WTC11 (cell line): ENCODE data around the gene CHAT. TPM values are rescaled to one million over a fixed set of nuclear protein-coding genes. Genes with fewer than 3 reads are reported as not detected.

Experiments used
- EMX1 ChIP-seq: fragments of 250-450 bp; sonication (Bioruptor Pico); IDR thresholded peaks from 2 replicates; pipeline ENCODE4 v1.8.0; 2021; ENCODE audit warnings: mild to moderate bottlenecking
- FOXJ3 ChIP-seq: sonication (generic); formaldehyde crosslinking; IDR thresholded peaks from 2 replicates; pipeline ENCODE4 v1.9.0; 2021; ENCODE audit warnings: missing genetic modification reagents, mild to moderate bottlenecking, borderline replicate concordance
- JUN ChIP-seq: sonication (generic); formaldehyde crosslinking; IDR thresholded peaks from 2 replicates; pipeline ENCODE4 v1.8.0; 2023; ENCODE audit warnings: mild to moderate bottlenecking, missing genetic modification reagents
- MYBL2 ChIP-seq: sonication (generic); formaldehyde crosslinking; IDR thresholded peaks from 2 replicates; pipeline ENCODE4 v1.8.1; 2023; ENCODE audit warnings: mild to moderate bottlenecking, moderate library complexity, missing genetic modification reagents
- NFATC4 ChIP-seq: fragments of 250-450 bp; sonication (Bioruptor Pico); IDR thresholded peaks from 2 replicates; pipeline ENCODE4 v1.9.0; 2021; ENCODE audit warnings: mild to moderate bottlenecking
- NR3C1 ChIP-seq: sonication (generic); formaldehyde crosslinking; conservative IDR thresholded peaks from 2 replicates; pipeline ENCODE4 v1.8.1; 2023; ENCODE audit warnings: low read depth, mild to moderate bottlenecking, missing genetic modification reagents
- RELA ChIP-seq: sonication (generic); formaldehyde crosslinking; IDR thresholded peaks from 2 replicates; pipeline ENCODE4 v1.8.1; 2022; ENCODE audit warnings: missing genetic modification reagents, mild to moderate bottlenecking, borderline replicate concordance
- TEAD1 ChIP-seq: sonication (generic); formaldehyde crosslinking; IDR thresholded peaks from 2 replicates; pipeline ENCODE4 v1.8.0; 2022; ENCODE audit warnings: mild to moderate bottlenecking, missing genetic modification reagents
- ZNF232 ChIP-seq: sonication (generic); formaldehyde crosslinking; IDR thresholded peaks from 2 replicates; pipeline ENCODE4 v1.8.0; 2022; ENCODE audit warnings: mild to moderate bottlenecking, missing genetic modification reagents
- ZNF423 ChIP-seq: fragments of 250-450 bp; sonication (Bioruptor Pico); IDR thresholded peaks from 2 replicates; pipeline ENCODE4 v2.1.2; 2022; ENCODE audit warnings: mild to moderate bottlenecking, moderate library complexity
- total RNA-seq: library from RNA; stranded (reverse); gene quantifications from 3 replicates; pipeline ENCODE4 v1.2.3, GENCODE V29; 2021
- TF ChIP-seq, protein P1 (sequence below): sonication (generic); formaldehyde crosslinking; IDR thresholded peaks from 2 replicates; pipeline ENCODE4 v1.8.0; 2023; ENCODE audit warnings: missing genetic modification reagents, mild to moderate bottlenecking, borderline replicate concordance
- TF ChIP-seq, protein P2 (sequence below): sonication (generic); formaldehyde crosslinking; IDR thresholded peaks from 2 replicates; pipeline ENCODE4 v1.8.0; 2022; ENCODE audit warnings: mild to moderate bottlenecking, missing genetic modification reagents
- TF ChIP-seq, protein P3 (sequence below): sonication (generic); formaldehyde crosslinking; IDR thresholded peaks from 2 replicates; pipeline ENCODE4 v1.8.1; 2023; ENCODE audit warnings: mild to moderate bottlenecking, missing genetic modification reagents, borderline replicate concordance
- TF ChIP-seq, protein P4 (sequence below): sonication (generic); formaldehyde crosslinking; IDR thresholded peaks from 2 replicates; pipeline ENCODE4 v1.8.0; 2022; ENCODE audit warnings: mild to moderate bottlenecking, missing genetic modification reagents
- TF ChIP-seq, protein P5 (sequence below): sonication (generic); formaldehyde crosslinking; IDR thresholded peaks from 2 replicates; pipeline ENCODE4 v1.8.0; 2022; ENCODE audit warnings: mild to moderate bottlenecking, missing genetic modification reagents
- TF ChIP-seq, protein P6 (sequence below): sonication (generic); formaldehyde crosslinking; IDR thresholded peaks from 2 replicates; pipeline ENCODE4 v1.8.1; 2022; ENCODE audit warnings: mild to moderate bottlenecking, moderate library complexity, missing genetic modification reagents
- TF ChIP-seq, protein P7 (sequence below): sonication (generic); formaldehyde crosslinking; IDR thresholded peaks from 2 replicates; pipeline ENCODE4 v1.8.0; 2022; ENCODE audit warnings: mild to moderate bottlenecking, missing genetic modification reagents
- TF ChIP-seq, protein P8 (sequence below): sonication (generic); formaldehyde crosslinking; IDR thresholded peaks from 2 replicates; pipeline ENCODE4 v1.8.1; 2023; ENCODE audit warnings: mild to moderate bottlenecking, missing genetic modification reagents, moderate library complexity
- TF ChIP-seq, protein P9 (sequence below): sonication (generic); formaldehyde crosslinking; IDR thresholded peaks from 2 replicates; pipeline ENCODE4 v1.8.0; 2023; ENCODE audit warnings: missing genetic modification reagents

Gene CHAT
- total RNA-seq, 1 experiment from 2014 or later: not detected

DNA sequence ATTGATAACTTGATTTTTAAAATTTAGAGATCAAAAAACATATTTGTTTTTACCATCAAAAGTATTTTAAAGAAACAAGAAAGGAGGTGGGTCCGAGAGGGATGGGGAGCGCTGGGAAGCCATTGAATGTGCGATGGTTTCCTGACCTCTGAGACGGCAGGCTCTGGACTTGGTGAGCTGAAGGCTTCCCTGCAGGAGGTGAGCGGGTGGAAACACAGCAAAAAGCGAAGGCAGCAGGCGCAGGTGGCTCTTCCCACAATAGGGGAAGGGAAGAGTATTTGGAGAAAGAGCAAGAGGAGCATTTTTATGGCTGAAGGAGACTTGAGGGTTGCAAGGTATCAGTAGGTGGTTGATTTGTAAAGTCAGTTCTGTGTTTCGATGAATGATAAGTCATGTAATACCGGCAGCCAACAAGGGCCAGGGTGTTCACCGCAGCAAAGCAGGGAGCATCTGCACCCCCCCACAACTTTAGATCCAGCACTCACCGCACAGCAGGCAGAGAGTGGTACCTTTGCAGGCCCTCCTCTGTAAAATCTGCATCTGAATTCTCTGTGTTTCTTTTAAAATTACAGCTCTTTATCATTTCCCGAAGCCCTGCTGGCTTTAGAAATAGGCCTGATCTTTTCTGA is 76.2 kb downstream of the CHAT start (continued):
- TF ChIP-seq, protein P1, sequence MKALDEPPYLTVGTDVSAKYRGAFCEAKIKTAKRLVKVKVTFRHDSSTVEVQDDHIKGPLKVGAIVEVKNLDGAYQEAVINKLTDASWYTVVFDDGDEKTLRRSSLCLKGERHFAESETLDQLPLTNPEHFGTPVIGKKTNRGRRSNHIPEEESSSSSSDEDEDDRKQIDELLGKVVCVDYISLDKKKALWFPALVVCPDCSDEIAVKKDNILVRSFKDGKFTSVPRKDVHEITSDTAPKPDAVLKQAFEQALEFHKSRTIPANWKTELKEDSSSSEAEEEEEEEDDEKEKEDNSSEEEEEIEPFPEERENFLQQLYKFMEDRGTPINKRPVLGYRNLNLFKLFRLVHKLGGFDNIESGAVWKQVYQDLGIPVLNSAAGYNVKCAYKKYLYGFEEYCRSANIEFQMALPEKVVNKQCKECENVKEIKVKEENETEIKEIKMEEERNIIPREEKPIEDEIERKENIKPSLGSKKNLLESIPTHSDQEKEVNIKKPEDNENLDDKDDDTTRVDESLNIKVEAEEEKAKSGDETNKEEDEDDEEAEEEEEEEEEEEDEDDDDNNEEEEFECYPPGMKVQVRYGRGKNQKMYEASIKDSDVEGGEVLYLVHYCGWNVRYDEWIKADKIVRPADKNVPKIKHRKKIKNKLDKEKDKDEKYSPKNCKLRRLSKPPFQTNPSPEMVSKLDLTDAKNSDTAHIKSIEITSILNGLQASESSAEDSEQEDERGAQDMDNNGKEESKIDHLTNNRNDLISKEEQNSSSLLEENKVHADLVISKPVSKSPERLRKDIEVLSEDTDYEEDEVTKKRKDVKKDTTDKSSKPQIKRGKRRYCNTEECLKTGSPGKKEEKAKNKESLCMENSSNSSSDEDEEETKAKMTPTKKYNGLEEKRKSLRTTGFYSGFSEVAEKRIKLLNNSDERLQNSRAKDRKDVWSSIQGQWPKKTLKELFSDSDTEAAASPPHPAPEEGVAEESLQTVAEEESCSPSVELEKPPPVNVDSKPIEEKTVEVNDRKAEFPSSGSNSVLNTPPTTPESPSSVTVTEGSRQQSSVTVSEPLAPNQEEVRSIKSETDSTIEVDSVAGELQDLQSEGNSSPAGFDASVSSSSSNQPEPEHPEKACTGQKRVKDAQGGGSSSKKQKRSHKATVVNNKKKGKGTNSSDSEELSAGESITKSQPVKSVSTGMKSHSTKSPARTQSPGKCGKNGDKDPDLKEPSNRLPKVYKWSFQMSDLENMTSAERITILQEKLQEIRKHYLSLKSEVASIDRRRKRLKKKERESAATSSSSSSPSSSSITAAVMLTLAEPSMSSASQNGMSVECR (CRISPR knock-in tag): 0 out of 2 replicates have a peak, but pooled peaks have one; percentile 39
- TF ChIP-seq EMX1: no peak
- no peak for TF ChIP-seq NR3C1 (CRISPR knock-in tag)
- TF ChIP-seq, protein P2, sequence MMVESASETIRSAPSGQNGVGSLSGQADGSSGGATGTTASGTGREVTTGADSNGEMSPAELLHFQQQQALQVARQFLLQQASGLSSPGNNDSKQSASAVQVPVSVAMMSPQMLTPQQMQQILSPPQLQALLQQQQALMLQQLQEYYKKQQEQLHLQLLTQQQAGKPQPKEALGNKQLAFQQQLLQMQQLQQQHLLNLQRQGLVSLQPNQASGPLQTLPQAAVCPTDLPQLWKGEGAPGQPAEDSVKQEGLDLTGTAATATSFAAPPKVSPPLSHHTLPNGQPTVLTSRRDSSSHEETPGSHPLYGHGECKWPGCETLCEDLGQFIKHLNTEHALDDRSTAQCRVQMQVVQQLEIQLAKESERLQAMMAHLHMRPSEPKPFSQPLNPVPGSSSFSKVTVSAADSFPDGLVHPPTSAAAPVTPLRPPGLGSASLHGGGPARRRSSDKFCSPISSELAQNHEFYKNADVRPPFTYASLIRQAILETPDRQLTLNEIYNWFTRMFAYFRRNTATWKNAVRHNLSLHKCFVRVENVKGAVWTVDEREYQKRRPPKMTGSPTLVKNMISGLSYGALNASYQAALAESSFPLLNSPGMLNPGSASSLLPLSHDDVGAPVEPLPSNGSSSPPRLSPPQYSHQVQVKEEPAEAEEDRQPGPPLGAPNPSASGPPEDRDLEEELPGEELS (CRISPR knock-in tag): peak; percentile 74; the same call in 1 of the 2 replicates
- no peak for TF ChIP-seq ZNF423 (CRISPR knock-in tag)
- TF ChIP-seq, protein P3, sequence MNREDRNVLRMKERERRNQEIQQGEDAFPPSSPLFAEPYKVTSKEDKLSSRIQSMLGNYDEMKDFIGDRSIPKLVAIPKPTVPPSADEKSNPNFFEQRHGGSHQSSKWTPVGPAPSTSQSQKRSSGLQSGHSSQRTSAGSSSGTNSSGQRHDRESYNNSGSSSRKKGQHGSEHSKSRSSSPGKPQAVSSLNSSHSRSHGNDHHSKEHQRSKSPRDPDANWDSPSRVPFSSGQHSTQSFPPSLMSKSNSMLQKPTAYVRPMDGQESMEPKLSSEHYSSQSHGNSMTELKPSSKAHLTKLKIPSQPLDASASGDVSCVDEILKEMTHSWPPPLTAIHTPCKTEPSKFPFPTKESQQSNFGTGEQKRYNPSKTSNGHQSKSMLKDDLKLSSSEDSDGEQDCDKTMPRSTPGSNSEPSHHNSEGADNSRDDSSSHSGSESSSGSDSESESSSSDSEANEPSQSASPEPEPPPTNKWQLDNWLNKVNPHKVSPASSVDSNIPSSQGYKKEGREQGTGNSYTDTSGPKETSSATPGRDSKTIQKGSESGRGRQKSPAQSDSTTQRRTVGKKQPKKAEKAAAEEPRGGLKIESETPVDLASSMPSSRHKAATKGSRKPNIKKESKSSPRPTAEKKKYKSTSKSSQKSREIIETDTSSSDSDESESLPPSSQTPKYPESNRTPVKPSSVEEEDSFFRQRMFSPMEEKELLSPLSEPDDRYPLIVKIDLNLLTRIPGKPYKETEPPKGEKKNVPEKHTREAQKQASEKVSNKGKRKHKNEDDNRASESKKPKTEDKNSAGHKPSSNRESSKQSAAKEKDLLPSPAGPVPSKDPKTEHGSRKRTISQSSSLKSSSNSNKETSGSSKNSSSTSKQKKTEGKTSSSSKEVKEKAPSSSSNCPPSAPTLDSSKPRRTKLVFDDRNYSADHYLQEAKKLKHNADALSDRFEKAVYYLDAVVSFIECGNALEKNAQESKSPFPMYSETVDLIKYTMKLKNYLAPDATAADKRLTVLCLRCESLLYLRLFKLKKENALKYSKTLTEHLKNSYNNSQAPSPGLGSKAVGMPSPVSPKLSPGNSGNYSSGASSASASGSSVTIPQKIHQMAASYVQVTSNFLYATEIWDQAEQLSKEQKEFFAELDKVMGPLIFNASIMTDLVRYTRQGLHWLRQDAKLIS (CRISPR knock-in tag): no peak
- TF ChIP-seq, protein P4, sequence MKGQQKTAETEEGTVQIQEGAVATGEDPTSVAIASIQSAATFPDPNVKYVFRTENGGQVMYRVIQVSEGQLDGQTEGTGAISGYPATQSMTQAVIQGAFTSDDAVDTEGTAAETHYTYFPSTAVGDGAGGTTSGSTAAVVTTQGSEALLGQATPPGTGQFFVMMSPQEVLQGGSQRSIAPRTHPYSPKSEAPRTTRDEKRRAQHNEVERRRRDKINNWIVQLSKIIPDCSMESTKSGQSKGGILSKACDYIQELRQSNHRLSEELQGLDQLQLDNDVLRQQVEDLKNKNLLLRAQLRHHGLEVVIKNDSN (CRISPR knock-in tag): no peak; the same call in 1 of the 2 replicates
- TF ChIP-seq JUN (CRISPR knock-in tag): no peak
- TF ChIP-seq, protein P5, sequence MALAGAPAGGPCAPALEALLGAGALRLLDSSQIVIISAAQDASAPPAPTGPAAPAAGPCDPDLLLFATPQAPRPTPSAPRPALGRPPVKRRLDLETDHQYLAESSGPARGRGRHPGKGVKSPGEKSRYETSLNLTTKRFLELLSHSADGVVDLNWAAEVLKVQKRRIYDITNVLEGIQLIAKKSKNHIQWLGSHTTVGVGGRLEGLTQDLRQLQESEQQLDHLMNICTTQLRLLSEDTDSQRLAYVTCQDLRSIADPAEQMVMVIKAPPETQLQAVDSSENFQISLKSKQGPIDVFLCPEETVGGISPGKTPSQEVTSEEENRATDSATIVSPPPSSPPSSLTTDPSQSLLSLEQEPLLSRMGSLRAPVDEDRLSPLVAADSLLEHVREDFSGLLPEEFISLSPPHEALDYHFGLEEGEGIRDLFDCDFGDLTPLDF (CRISPR knock-in tag): no peak
- TF ChIP-seq, protein P6, sequence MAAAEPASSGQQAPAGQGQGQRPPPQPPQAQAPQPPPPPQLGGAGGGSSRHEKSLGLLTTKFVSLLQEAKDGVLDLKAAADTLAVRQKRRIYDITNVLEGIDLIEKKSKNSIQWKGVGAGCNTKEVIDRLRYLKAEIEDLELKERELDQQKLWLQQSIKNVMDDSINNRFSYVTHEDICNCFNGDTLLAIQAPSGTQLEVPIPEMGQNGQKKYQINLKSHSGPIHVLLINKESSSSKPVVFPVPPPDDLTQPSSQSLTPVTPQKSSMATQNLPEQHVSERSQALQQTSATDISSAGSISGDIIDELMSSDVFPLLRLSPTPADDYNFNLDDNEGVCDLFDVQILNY (CRISPR knock-in tag): no peak
- TF ChIP-seq, protein P7, sequence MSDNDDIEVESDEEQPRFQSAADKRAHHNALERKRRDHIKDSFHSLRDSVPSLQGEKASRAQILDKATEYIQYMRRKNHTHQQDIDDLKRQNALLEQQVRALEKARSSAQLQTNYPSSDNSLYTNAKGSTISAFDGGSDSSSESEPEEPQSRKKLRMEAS: peak; percentile 59; the same call in 1 of the 2 replicates
- TF ChIP-seq, protein P8, sequence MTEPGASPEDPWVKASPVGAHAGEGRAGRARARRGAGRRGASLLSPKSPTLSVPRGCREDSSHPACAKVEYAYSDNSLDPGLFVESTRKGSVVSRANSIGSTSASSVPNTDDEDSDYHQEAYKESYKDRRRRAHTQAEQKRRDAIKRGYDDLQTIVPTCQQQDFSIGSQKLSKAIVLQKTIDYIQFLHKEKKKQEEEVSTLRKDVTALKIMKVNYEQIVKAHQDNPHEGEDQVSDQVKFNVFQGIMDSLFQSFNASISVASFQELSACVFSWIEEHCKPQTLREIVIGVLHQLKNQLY (CRISPR knock-in tag): no peak
- TF ChIP-seq FOXJ3 (CRISPR knock-in tag): no peak
- TF ChIP-seq RELA: no peak
- no peak for TF ChIP-seq ZNF232 (CRISPR knock-in tag)
- TF ChIP-seq, protein P9, sequence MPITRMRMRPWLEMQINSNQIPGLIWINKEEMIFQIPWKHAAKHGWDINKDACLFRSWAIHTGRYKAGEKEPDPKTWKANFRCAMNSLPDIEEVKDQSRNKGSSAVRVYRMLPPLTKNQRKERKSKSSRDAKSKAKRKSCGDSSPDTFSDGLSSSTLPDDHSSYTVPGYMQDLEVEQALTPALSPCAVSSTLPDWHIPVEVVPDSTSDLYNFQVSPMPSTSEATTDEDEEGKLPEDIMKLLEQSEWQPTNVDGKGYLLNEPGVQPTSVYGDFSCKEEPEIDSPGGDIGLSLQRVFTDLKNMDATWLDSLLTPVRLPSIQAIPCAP (CRISPR knock-in tag): no peak
- no peak for TF ChIP-seq MYBL2
- 0 out of 2 replicates have a peak, but pooled peaks have one; percentile 66 for TF ChIP-seq TEAD1 (CRISPR knock-in tag)
- no peak for TF ChIP-seq NFATC4 (CRISPR knock-in tag)
